Mesendoderm (in vitro differentiated cells): ENCODE data around the gene GBA3.
A peak's percentile ranks its signal among the peaks of the same experiment; 100 is the strongest.

Experiments used
- DNase-seq: peaks from one replicate; pipeline ENCODE4 v3.0.0; 2013
- H2AK5ac ChIP-seq: 2 replicates; pipeline ENCODE4 v1.6.1; 2013; ENCODE audit warnings: low read length, inconsistent platforms
- H2BK120ac ChIP-seq: 2 replicates; pipeline ENCODE4 v1.6.1; 2013; ENCODE audit warnings: low read depth, mild to moderate bottlenecking, low read length, moderate library complexity, mixed read lengths
- H2BK15ac ChIP-seq: replicated peaks from 2 replicates; pipeline ENCODE4 v1.6.1; 2013; ENCODE audit warnings: low read depth, mild to moderate bottlenecking, moderate library complexity
- H2BK5ac ChIP-seq: 2 replicates; pipeline ENCODE4 v1.6.1; 2013; ENCODE audit warnings: low read length, inconsistent platforms
- H3K18ac ChIP-seq: 2 replicates; pipeline ENCODE4 v1.6.1; 2013; ENCODE audit warnings: mild to moderate bottlenecking, low read length, mixed read lengths
- H3K23ac ChIP-seq: one replicate; pipeline ENCODE4 v1.6.1; 2013; ENCODE audit warnings: low read length
- H3K27ac ChIP-seq: 2 replicates; pipeline ENCODE4 v1.5.1; 2013; ENCODE audit warnings: low read depth, mild to moderate bottlenecking, inconsistent platforms, low read length, moderate library complexity
- H3K27me3 ChIP-seq: 2 replicates; pipeline ENCODE4 v1.6.1; 2013; ENCODE audit warnings: low read length, control low read depth, mild to moderate bottlenecking, inconsistent platforms; ENCODE audit not compliant: insufficient read depth, poor library complexity
- H3K36me3 ChIP-seq: 2 replicates; pipeline ENCODE4 v1.6.1; 2013; ENCODE audit warnings: low read length, inconsistent platforms; ENCODE audit not compliant: control insufficient read depth, insufficient read depth
- H3K4ac ChIP-seq: one replicate; pipeline ENCODE4 v1.6.1; 2013; ENCODE audit warnings: low read depth, mild to moderate bottlenecking, low read length, moderate library complexity
- H3K4me1 ChIP-seq: 2 replicates; pipeline ENCODE4 v1.6.1; 2013; ENCODE audit warnings: low read depth, low read length, inconsistent platforms; ENCODE audit not compliant: control insufficient read depth
- H3K4me2 ChIP-seq: 2 replicates; pipeline ENCODE4 v1.6.1; 2013; ENCODE audit warnings: low read length
- H3K4me3 ChIP-seq: 2 replicates; pipeline ENCODE4 v1.5.1; 2013; ENCODE audit warnings: mild to moderate bottlenecking, low read length
- H3K56ac ChIP-seq: one replicate; pipeline ENCODE4 v1.6.1; 2013; ENCODE audit warnings: low read length
- H3K79me1 ChIP-seq: 2 replicates; pipeline ENCODE4 v1.6.1; 2013; ENCODE audit warnings: low read length, inconsistent platforms
- H3K79me2 ChIP-seq: 2 replicates; pipeline ENCODE4 v1.6.1; 2013; ENCODE audit warnings: mild to moderate bottlenecking, low read length; ENCODE audit not compliant: control insufficient read depth, insufficient read depth
- H3K9ac ChIP-seq: 2 replicates; pipeline ENCODE4 v1.6.1; 2013; ENCODE audit warnings: low read length, inconsistent platforms
- H4K5ac ChIP-seq: one replicate; pipeline ENCODE4 v1.6.1; 2013; ENCODE audit warnings: low read length
- H4K8ac ChIP-seq: one replicate; pipeline ENCODE4 v1.6.1; 2013; ENCODE audit warnings: low read depth, mild to moderate bottlenecking, control low read depth, low read length, moderate library complexity
- WGBS: extraction: QIAGEN DNeasy Blood & Tissue Kit; methylation state at CpG from one replicate; pipeline ENCODE4 v1.1.7; 2013; ENCODE audit warnings: low lambda C conversion rate, missing lambda C conversion rate; ENCODE audit not compliant: insufficient coverage; ENCODE audit errors: extremely low coverage; 5-methylcytosine and 5-hydroxymethylcytosine counted together

Gene GBA3

GRCh38 chr4:22754116-22754515 is 61.4 kb downstream of the GBA3 start:
- Histone ChIP-seq H3K23ac (no peak overlapping the region), H4K8ac (no peak overlapping the region), H3K27me3 (no peaks in the 10 kb centered on the region), H3K4me2 (no peak overlapping the region), H3K27ac (no peak overlapping the region), H3K36me3 (no peaks in the 10 kb centered on the region), H2BK5ac (no peak overlapping the region), H3K4me1 (no peaks in the 10 kb centered on the region), H3K4me3 (no peak overlapping the region), H3K9ac (no peak overlapping the region), H4K5ac (no peak overlapping the region), H3K4ac (no peak overlapping the region), H2AK5ac (no peak overlapping the region), H3K79me2 (no peaks in the 10 kb centered on the region), H3K79me1 (no peaks in the 10 kb centered on the region), H3K56ac (no peak overlapping the region), H3K18ac (no peak overlapping the region), H2BK15ac (no peak overlapping the region), H2BK120ac (no peak overlapping the region)
- no CpG with 5 or more reads among the region's 2 CpGs for WGBS
- DNase-seq = no peak

GRCh38 chr4:22762548-22762947 is 69.8 kb downstream of the GBA3 start:
- Histone ChIP-seq H3K18ac (no peak overlapping the region), H3K4me2 (no peak overlapping the region), H3K4ac (no peak overlapping the region), H3K36me3 (no peaks in the 10 kb centered on the region), H2AK5ac (no peak overlapping the region), H4K5ac (no peak overlapping the region), H3K79me2 (no peaks in the 10 kb centered on the region), H2BK5ac (no peak overlapping the region), H3K4me1 (no peaks in the 10 kb centered on the region), H3K56ac (no peak overlapping the region), H2BK120ac (no peak overlapping the region), H3K79me1 (no peaks in the 10 kb centered on the region), H4K8ac (no peak overlapping the region), H3K27ac (no peak overlapping the region), H3K23ac (no peak overlapping the region), H3K9ac (no peak overlapping the region), H3K27me3 (no peaks in the 10 kb centered on the region), H2BK15ac (no peak overlapping the region), H3K4me3 (no peak overlapping the region)
- WGBS = no CpG with 5 or more reads among the region's 2 CpGs
- DNase-seq = peak; percentile 9

GRCh38 chr4:22764183-22764582 is 71.4 kb downstream of the GBA3 start:
- H3K9ac ChIP-seq = no peak overlapping the region
- H3K23ac ChIP-seq = no peak overlapping the region
- no peak overlapping the region for H4K8ac ChIP-seq
- WGBS = no CpG with 5 or more reads among the region's 3 CpGs
- no peak overlapping the region for H4K5ac ChIP-seq
- H3K4ac ChIP-seq = no peak overlapping the region
- H2BK120ac ChIP-seq = no peak overlapping the region
- no peak overlapping the region for H2BK5ac ChIP-seq
- no peak for DNase-seq
- H3K27me3 ChIP-seq = no peaks in the 10 kb centered on the region
- H3K4me3 ChIP-seq = no peak overlapping the region
- no peak overlapping the region for H3K4me2 ChIP-seq
- H2AK5ac ChIP-seq = no peak overlapping the region
- H3K36me3 ChIP-seq = no peaks in the 10 kb centered on the region
- no peaks in the 10 kb centered on the region for H3K79me1 ChIP-seq
- H3K79me2 ChIP-seq = no peaks in the 10 kb centered on the region
- H3K18ac ChIP-seq = no peak overlapping the region
- no peak overlapping the region for H2BK15ac ChIP-seq
- H3K56ac ChIP-seq = no peak overlapping the region
- no peaks in the 10 kb centered on the region for H3K4me1 ChIP-seq
- no peak overlapping the region for H3K27ac ChIP-seq

- H3K18ac ChIP-seq = no peak overlapping the region
- no peak overlapping the region for H3K56ac ChIP-seq
- no peak overlapping the region for H4K8ac ChIP-seq
- no peak overlapping the region for H2BK5ac ChIP-seq
- H3K4me3 ChIP-seq = no peak overlapping the region
- no peaks in the 10 kb centered on the region for H3K36me3 ChIP-seq
- no peaks in the 10 kb centered on the region for H3K79me2 ChIP-seq
- no peak overlapping the region for H3K4me2 ChIP-seq
- H2BK120ac ChIP-seq = no peak overlapping the region
- H2BK15ac ChIP-seq = no peak overlapping the region
- H3K9ac ChIP-seq = no peak overlapping the region
- no peak overlapping the region for H2AK5ac ChIP-seq
- no peaks in the 10 kb centered on the region for H3K4me1 ChIP-seq
- no peaks in the 10 kb centered on the region for H3K27me3 ChIP-seq
- H3K27ac ChIP-seq = no peak overlapping the region
- no peak overlapping the region for H3K23ac ChIP-seq
- DNase-seq = no peak
- H4K5ac ChIP-seq = no peak overlapping the region
- no peaks in the 10 kb centered on the region for H3K79me1 ChIP-seq
- no peak overlapping the region for H3K4ac ChIP-seq
- WGBS = no CpG with 5 or more reads among the region's 2 CpGs
Measured at GRCh38 chr4:22766068-22766467, 73.3 kb downstream of the GBA3 start.

GRCh38 chr4:22778547-22779163 is 85.9 kb downstream of the GBA3 start:
- H2BK5ac ChIP-seq = no peak overlapping the region
- no CpG with 5 or more reads among the region's 37 CpGs for WGBS
- no peaks in the 10 kb centered on the region for H3K79me1 ChIP-seq
- no peak overlapping the region for H3K56ac ChIP-seq
- H3K4ac ChIP-seq = no peak overlapping the region
- no peak overlapping the region for H2BK120ac ChIP-seq
- no peak for DNase-seq
- H3K4me1 ChIP-seq = no peaks in the 10 kb centered on the region
- no peak overlapping the region for H3K23ac ChIP-seq
- no peaks in the 10 kb centered on the region for H3K27me3 ChIP-seq
- H3K9ac ChIP-seq = no peak overlapping the region
- no peak overlapping the region for H4K8ac ChIP-seq
- no peak overlapping the region for H3K4me2 ChIP-seq
- no peak overlapping the region for H3K4me3 ChIP-seq
- no peak overlapping the region for H3K18ac ChIP-seq
- H3K27ac ChIP-seq = no peak overlapping the region
- no peak overlapping the region for H2BK15ac ChIP-seq
- no peak overlapping the region for H4K5ac ChIP-seq
- no peaks in the 10 kb centered on the region for H3K79me2 ChIP-seq
- H2AK5ac ChIP-seq = no peak overlapping the region
- no peaks in the 10 kb centered on the region for H3K36me3 ChIP-seq

- no peaks in the 10 kb centered on the region for H3K79me2 ChIP-seq
- H3K4me2 ChIP-seq = no peak overlapping the region
- no peak overlapping the region for H2BK5ac ChIP-seq
- no peaks in the 10 kb centered on the region for H3K36me3 ChIP-seq
- H3K56ac ChIP-seq = no peak overlapping the region
- H4K5ac ChIP-seq = no peak overlapping the region
- H3K23ac ChIP-seq = no peak overlapping the region
- WGBS = no CpG with 5 or more reads among the region's 4 CpGs
- H3K79me1 ChIP-seq = no peaks in the 10 kb centered on the region
- no peaks in the 10 kb centered on the region for H3K4me1 ChIP-seq
- no peak overlapping the region for H3K9ac ChIP-seq
- no peaks in the 10 kb centered on the region for H3K27me3 ChIP-seq
- H3K4ac ChIP-seq = no peak overlapping the region
- H2BK120ac ChIP-seq = no peak overlapping the region
- no peak overlapping the region for H2BK15ac ChIP-seq
- DNase-seq = peak; percentile 46
- H3K4me3 ChIP-seq = no peak overlapping the region
- H3K27ac ChIP-seq = no peak overlapping the region
- H4K8ac ChIP-seq = no peak overlapping the region
- no peak overlapping the region for H3K18ac ChIP-seq
- H2AK5ac ChIP-seq = no peak overlapping the region
Measured at GRCh38 chr4:22780317-22780716, 87.6 kb downstream of the GBA3 start.
